Measurements from ENCODE around the gene INHBA.

INHBA gene

DNA sequence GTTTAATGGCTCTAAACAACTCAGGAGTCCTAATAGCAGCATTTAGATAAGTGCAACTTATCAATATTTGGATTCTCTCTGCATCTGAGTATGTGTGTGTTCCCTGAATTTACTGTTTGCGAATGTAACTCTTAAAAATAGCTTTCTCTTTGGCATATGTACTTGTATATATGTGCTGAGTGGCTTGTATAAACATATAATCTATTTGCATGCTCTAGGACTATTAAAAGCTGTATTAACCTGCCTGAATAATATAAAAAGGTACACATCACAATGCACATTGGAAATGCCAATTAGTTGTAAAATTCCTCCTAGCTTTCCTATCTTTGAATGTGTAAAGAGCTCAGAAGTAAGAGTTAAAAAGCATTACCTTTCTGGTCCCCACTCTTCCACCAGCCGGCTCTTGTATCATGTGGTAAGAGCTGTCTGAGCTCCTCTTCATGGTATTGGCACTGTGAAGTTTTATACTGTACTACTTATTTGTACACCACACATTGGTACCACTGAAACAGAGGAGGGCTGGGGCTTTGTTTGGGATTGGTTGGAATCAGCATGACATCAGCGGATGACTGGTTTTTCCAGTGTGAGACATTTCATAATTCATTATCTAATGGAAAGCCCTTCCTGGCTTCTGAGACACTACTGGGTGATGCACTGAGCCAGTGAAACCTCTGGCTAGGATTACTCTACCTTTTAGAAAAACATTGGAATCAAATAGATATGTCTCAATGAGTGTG, at the start of gene INHBA:
Gene INHBA (minus strand): TSS at position 456 of the 737 bp plus-strand sequence. CDS start 2,716 bp downstream, outside the sequence.
- DNase-seq: peak; percentile 65

DNA sequence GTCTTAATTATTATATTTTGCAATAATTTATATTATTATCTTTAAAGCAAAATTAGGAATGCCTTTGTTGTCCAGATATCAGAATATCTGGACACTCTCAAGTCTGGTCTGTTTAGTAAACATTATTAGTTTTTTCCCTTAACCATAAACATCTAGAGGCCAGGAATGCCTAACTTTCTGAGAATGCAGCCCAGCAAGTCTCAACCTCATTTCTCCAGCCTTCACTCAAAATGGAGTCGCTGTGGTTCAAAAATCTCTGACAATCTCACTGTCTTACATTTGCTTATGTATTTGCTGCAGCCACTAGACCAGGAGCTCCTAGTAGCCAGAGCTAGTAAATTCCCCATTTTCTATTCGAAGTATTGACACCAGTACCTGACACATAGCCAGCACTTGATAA, 49.7 kb upstream of the INHBA start:
- DNase-seq: no peak

DNA sequence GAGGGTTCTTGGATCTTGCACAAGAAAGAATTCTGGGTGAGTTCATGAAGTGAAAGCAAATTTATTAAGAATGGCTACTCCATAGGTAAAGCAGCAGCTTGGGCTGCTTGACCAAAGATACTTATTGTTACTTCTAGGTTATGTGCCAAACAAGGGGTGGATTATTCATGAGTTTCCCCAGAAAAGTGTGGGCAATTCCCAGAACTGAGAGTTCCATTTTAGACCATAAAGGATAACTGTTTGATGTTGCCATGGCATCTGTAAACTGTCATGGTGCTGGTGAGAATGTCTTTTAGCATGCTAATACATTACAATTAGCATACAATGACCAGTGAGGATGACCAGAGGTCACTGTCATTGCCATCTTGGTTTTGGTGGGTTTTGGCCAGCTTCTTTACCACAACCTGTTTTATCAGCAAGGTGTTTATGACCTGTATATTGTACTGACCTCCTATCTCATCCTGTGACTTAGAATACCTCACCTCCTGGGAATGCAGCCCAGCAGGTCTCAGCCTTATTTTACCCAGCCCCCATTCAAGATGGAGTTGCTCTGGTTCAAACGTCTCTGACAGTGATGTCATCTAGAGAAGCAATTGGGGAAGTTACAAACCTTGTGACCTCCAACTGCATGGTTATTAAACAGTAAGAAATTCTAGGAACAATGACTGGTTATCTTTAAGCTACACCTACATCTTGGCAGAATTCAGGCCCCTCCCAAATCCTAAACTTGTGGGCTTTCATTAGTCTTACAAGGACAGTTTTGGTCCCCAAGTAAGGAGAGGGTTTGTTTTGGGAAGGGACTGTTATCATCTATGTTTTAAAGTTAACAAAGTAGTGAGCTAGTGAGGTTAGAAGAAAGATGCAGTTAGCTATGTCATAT, 48.0 kb upstream of the INHBA start:
- DNase-seq: no peak

DNA sequence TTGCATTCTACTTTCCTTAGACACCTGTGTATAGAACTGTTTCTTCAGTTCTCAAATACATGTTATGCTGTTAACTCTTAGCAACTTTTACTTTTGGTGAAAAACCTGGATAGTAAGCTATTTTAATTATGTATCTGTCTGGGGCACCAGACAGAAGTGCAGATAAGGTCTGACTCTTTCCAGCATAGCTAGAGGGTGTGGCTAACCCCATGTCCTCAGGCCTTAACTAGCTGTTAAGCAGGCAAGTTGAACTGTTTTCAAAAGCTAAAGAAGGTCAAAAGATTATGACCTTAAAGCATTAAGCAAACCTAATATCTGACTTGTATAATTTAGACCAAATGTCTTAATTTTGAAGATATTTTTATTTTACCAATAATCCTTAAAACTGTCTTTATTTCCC, 45.1 kb upstream of the INHBA start:
- DNase-seq: no peak

DNA sequence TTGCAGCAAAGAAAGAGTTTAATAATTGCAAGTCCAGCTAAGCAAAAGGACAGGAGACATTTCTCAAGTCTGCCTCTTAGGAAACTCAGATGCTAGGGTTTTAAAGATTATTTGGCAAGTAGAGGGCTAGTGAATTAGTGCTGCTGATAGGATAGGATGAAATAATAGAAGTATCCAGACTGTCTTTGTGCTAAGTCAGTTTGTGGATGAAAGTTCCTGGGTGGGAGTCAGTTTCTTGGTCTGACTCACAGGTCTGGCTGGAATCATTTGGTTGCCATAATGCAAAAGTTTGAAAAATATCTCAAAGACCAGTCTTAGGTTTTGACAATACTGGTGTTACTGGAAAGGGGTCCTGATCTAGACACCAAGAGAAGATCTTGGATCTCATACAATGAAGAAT, 42.6 kb upstream of the INHBA start:
- no peak for DNase-seq

DNA sequence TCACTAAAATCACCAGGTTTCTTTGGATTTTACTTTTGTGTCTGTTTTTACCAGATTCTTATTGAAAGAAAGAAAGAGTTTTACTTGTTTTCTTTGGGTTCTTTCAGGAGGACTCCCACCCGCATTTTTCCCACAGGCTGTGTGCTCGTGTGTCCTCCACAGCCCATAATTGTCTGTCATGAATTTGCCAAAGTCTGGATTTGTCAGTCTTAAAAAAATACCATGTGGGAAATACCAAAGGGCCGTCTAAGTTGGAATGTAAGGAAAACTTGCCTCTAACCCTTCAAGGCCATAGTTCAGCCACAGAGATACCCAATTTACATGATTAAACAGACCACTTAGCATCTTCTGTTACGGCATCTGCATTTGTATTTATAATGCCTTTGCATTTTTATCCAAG, 41.3 kb upstream of the INHBA start:
- no peak for DNase-seq

DNA sequence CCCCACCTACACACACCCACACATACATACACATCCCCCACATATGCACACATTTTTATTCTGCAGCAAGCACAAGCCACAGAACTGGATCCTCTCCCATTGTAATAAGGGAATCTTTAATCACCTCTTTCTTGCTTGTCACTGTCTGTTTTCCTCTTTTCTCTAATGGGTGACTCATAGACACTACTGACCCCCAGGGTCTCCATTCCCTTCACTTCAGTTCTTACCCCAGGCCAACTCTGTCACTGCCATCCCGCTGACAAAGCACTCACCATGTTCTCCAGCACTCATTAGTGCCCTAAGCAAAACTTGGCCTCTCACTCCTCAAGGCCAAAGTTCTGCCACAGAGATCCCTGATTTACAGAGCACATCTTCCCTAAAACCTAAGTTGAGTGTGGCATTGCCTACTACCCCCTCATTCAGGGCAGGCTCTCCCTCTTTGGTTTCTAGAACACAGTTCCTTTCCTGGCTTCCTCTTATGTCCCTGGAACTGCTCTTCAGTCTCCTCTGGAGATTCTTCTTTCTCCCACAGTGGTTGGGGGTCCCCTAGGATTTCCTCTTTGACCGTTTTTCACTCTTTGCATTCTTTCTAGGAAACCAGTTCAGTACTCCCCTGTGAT, 39.6 kb upstream of the INHBA start:
- no peak for DNase-seq

DNA sequence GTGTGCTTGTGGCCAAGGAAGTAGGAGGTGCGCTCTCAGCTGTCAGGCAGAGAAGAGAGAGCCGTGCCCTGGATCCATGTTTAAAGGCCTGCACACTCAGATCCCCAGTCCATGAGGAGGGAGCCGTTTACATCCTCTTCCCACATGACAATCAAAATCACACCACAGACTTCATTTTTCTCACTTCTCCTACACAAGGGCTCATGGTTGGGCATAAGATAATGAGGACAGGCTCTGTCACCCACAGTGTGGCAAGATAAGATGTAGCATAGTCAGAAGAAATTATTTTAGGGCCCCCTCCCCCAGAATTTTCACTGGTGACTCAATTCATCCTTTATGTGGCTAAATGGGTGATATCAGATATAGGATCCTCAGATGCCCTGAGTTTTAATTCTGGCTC, 35.9 kb upstream of the INHBA start:
- DNase-seq: no peak

DNA sequence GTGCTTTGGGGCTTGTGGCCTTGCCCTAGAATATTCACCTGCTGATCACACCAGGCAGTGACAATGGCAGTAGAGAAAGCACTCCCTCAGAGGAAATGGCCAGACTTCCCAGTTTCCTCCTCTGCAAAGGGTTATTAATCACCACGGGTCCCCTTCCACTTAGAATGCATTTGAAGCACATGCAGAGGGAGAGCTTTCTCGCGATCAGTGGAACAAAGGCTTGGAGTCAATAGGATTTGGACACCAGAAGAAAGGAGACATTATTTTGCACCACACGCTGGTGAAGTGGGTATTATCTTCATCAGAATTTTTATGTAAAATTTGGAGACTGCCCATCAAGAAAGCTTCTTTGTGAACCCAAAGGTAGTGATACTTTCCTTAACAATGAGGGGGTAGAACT, 35.4 kb upstream of the INHBA start:
- no peak for DNase-seq

DNA sequence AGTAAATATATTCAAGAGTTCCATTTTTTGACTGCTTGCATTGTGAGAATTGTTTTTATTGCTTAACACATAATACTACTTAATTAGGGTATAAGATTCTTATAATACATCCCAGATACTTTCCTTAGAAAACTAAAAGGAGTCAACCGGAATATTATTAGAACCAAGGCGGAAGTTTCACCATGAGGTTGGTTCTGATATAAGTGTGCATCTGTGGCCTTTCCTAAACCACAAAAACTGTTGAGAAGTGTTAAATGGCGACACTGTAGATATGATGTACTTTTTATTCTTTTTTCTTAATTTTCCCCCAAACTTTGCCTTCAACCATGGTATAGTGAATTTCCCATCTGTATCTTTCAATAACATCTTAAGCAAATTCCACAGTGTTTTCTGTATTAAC, 32.3 kb upstream of the INHBA start:
- DNase-seq: no peak

DNA sequence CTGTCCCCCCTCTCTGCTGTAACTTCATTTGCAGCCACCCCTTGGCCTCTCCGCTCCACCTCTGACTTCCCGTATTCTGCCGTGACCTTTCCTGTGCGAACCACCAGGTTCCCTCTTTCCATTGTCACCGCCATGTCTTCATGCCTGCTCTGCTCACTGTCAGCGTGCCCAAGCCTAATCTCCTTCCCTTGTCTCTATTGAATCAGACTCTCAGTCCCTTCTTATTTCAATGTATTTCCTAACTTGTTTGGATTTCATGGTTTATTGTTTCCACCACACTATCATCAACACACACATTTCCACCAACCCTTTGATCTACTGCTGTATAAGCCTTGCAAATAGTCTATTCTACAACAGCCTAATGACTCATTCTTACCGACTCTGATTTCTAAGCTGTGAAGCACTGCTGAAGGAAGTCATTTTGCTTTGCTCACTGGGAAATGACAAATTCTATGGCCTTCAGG, 30.0 kb upstream of the INHBA start:
- DNase-seq: no peak

DNA sequence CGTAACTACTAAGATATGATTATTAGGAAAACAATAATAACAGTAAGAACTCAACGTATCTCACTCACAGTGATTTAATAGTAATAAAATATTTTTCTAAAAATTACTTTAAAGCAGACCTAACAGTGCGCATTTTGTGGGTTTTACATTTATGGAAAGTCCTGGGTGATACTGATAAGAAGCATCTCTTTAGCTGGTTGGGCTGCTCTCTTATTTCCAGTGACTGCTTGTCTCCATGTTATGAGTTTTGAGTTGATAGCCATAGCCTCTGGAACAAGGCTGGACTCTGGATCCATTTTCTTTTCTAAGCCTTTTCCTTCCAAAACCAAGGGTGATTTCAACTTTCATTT, 29.5 kb upstream of the INHBA start:
- DNase-seq: no peak

DNA sequence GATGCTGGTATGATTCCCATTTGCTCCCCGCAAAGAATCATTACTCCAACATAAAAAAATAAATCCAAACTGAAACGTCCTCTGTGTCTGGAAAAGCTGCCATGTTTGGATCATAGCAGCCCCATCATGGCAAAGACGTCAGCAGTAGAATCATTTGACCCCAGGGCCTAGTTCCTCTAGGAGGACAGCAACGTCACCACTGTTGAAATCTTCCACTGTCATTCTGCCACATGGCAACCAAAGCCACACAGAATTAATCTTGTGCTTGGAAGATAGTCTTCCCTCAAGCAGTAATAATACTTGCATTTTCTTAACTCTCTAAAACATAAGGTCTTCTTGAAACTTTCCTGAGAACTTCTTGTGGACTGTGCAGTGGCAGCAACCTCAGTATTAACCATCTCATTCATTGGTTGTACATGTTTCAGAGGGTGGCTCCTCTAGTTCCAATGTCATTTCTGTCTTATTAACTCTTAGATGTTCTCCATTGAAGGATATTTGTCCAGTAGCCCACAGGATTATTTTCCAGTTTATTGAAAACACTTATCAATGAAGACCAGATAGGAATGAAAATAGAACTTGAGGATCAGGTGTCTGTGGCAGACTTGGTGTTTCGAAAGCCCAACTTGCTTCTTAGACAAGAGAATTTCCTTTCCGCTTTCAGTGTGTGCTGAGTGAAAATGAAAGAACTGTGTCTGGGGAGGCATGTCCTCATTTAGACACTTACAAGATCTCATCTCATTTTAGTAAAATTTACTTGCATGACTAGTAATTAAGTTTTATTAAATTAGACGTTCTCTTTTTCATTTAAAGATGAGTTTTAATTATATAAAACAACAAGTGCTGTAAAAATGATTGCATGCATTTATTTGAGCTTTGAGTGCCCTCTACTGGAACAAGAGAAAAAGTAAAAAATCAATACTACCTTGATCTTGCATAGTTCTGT, 28.9 kb upstream of the INHBA start:
- DNase-seq: no peak

DNA sequence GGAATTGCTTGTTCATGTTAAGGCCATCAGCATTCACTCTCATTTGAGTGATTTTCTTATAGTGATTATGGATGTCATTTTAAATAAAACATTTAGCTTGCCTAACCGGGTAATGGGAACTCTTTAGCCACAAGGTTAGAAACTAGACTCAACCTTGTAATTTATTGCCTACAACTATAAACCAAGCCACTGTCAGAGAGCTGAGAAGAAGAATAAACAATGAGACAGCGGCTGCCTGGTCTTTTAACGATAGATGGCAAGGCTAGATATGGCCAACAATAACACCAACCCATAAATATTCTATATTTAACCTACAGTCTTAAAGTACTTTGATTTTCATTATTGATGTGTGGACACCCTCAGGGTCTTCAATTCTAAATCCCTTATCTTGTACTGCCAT, 27.8 kb upstream of the INHBA start:
- DNase-seq: no peak

DNA sequence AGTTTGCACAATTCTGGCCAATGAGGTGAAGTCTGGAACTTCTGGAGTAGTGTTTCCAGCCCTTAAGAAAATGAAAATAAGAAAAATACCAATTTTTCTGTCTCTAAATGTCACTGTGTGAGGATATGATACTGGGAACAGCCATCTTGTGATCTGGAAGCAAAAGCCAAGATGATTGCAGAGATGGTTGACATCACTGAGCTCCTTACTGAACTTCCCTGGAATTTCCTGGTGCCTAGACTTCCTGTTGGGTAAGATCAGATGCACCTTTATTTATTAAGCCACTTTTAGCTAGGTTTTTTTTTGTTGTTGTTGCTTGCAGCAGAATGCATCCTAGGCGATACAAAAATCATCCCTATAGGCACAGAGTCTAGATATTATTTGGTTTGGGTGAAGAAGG, 27.3 kb upstream of the INHBA start:
- no peak for DNase-seq

DNA sequence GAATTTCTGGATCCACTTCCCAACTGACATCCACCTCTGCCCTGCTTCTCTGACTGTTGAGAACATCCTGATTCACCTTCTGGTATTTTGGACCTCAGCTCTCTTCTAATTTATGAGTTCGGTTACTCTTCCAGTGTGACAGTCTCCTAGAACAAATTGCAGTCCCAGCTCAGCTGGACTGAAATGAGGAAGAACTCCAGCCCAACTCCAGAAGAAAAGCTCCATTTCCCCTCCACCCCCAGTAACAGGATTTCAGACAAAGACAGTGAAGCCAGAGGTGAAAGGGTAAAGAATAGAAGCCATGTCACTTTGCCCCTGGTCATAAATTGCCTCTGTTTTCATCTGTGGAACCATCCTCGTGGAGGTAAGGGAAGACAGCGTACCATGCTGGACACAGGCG, 26.2 kb upstream of the INHBA start:
- no peak for DNase-seq

DNA sequence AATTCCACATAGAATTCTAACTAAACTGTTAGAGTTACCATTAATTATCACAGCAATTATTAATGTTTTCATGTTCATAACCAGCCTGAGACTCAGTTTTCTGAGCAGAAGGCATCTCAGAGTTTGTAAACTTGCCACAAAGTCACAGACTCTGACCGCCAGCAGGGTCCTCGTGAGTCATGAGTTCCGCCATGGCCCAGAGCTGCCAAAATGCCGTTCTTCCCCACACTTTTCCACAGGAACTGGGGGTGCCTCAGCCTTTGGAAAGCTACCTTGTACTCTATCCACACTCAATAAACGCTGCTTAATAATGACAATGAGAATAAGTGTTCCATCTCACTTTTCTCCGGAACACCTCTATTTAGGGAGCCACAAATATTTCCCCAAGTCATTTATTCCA, 22.1 kb upstream of the INHBA start:
- DNase-seq: peak; percentile 34

DNA sequence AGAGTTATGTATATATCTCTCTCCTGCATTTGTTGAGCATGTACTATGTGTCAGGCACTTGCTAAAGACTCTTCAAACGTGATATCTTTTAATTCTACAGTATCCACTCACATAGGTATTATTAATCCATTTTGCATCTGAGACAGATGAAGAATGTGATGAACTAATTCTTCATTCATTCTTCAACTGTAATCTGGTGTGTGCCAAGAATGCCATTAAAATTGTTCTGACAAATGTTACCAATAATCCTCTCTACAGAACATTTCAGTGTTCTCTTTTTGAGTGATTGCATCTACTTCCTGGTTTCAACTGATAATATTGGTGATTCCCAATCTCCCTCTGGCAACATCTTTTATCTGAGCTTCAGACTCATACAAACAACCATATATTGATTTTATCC, 18.0 kb upstream of the INHBA start:
- no peak for DNase-seq

DNA sequence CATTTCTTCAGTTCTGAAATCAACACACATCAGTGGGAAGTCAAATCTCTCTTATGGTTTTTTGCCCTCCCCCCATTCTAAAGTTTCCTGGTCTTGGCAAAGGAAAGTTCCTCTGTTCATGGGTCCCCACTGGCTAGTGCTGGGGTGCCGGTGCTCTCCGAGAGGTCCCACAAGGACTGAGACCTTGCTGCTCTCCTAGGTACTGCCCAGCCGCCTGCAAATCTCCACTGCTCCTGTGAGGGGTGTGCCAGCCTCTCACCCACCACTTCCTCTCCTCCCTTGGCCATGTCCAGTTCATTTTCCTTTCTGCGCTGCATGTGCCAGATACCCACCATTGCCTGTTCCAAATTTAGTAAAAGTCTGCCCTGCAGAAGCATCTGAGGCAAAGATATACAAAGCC, 17.2 kb upstream of the INHBA start:
- no peak for DNase-seq

DNA sequence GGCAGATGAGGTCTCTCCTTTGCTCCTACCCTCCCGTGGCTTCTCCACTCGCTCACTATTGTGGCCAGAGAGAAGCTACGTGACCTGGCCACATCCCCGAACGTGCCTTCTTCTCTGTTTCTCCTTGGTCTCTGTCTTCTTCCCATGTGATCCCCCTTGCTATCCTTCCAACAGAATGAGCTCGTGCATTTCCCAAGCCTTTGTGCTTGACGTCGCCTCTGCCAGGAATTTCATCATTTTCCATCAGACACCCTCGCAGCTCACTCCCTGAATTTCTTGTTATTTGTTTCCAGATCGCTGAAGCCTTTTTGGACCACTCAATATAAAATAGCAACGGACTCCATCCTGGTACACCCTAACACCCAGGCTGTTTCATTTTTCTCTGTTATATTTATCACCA, 13.8 kb upstream of the INHBA start:
- no peak for DNase-seq

DNA sequence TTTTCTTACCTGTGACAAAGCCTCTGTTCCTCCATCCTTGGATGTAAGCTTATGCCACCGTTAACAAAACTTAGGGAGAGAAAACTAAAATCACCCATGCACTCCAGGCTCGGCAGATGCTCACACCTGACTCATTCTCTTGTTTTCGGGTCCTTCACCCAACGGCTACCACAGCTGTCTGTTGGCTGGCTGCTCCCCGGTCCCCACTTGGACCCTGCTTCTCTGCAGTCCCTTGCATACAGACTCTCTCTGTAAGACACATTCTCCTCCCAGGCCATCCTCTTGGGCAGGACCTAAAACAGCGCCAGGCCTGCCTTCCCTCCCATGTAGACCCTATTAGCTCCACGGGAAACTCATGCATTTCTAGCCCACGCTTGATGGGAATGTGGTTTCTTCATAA, 12.1 kb upstream of the INHBA start:
- no peak for DNase-seq

DNA sequence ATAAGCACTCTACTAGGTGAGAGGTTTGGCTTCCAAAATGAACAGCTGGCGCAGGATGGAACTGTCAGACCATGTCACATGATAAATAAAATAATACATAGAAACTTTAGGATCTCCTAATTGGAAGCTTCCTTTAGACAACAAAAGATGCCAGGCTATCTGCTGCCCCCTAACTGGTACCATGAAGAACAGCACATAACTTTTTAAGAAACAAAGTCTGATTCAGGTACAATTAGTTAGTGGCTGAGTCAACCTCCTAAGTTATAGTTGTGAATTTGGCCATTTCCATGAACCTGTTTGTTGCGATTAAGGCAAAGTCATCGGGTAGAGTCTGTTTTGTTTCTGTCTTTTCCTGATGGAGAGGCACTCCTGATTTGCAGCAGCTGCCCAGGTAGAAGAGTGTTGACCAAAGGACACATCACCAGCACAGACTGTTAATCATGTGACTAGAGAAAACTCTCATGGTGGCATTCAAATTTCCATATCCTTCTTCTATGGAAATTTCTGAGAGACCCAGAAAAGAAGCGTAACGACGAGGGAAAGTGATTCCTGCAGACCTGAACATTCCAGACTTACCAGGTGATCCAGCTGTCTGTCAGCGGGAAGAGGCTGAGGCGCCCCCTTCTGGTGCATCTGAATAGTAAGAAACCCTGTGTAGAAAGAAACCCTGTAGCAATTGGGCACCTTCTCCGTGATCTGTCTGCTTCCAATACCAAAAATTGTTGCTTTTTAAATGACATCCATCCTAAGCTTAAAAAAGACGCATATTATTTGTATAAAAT, 8.6 kb upstream of the INHBA start:
- no peak for DNase-seq

Measured in right hindlimb (tissue), 1 donor.